Stimulated activated CD4-positive, alpha-beta T cell treated with anti-CD3 and anti-CD28 coated beads, Interleukin-15, amount 100 ng/mL, for 24 hours (primary cell): ENCODE measurements around the gene MRAP.
"Not testable (repeated sequence)": the region's sequence is repeated elsewhere in the genome, so short reads cannot be mapped to it uniquely, and the experiment has no call there.

ENCODE experiments used
- DNase-seq: peaks from one replicate; pipeline ENCODE4 v3.0.0-alpha.2; 2020

The MRAP gene

GRCh38 chr21:32298658-32299081 lies at the start of gene MRAP:
TSS of gene MRAP (plus strand) at chr21:32298855. CDS start at chr21:32298972, 117 bp downstream.
- no peak for DNase-seq

DNA sequence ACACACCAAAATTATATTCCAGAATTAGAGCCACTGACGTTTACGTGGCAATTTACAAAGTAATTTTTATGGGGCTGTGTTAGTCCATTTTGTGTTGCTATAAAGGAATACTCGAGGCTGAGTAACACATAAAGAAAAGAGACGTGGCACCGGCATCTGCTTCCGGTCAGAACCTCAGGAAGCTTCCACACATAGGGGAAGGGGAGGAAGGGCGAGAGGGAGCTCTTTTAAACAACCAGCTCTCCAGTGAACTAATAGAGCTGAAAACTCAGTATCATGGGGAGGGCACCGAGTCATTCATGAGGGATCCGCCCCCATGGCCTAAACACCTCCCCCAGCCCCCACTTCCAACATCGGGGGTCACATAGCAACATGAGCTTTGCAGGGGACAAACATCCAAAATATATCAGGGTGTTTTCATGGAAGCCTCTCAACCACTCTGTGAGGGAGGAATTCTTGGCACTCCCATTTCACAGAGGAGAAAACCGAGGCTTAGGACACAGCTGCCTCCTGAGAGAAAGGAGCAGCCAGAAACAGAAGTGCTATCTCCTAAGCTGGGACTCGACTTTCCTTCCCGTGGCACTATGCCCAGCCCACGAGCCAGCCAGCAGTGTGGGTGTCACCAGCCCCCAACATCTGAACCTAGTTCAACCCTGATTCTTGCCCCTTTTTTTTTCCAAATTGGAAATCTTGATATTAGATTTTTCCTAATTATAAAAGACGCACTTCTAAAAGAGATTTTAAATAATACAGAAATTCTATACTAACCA lies 49.0 kb upstream of the MRAP start:
- no peak for DNase-seq

- DNase-seq: no peak
These were observed 46.5 kb upstream of the MRAP start for GRCh38 chr21:32252136-32252535.

DNA sequence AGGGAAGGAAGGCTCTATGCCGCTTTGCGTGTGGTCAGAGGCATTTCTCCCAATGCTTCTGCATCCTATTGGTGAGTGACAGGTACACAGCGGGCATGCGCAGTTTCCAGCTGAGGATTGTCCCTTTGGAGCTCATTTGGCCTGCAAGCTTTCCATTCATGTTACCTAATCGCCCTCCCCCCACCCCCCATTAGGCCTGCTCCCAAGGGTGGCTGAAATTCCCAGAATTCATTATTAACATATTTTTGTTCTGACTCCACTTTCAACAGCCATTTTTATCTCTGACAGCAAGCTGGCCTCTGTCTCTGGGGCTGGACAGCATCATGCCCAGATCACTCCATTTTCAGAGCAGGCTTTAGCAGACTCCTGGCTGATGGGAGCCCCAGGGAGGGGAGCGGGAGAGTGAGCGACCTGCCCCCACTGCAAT lies 45.4 kb upstream of the MRAP start:
- DNase-seq: no peak

DNA sequence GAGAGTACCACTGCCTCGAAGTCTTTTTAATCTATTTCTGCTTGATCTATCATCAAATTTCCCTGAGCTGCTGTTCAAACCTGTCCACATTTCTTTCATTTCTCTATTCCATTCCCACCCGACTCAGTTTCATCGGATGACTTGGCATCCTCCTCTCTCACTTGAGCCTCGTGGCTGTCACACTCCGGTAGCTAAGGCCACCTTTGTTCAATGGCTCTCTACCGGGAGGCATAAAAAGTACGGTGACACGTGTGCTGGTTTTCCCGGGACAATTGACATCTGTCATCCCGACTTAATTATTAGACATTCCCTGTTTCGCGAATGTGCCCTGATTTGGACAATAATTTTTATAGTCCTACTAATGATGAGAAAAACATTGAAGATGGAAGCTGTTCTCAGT lies 42.4 kb upstream of the MRAP start:
- DNase-seq: no peak

DNA sequence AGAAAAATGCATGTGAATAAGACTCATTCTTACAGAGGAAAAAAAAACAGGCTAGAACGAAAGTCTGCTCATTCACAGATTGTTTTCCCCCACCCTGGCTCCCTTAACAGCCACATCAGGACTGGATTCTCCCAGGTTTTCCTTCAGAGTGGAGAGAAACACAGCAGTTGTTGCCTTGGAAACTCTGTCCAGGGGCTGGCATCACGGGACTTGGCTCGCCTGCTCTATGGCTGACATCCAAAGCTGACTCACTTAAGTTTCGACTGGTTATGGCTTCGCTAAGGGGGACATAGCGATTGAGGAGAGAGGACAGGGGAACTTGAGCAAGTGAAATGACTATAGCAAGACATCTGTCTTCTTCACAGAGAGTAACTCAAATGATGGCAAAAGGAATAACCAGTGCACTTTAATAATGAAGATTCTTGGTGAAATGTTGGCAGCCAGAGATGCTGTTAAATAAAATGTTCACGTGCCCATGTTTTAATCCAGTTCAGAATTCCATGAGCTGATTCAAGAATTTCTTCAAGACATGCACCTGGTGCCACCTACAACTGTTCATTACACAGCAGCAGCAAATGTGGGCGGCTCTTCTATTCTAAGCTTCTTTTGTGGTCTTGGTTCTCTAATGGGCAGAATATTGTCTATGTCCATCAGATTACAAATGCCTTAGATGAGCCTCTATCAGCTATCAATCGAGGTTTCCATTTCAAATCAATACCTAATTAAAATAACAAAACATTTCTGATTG lies 41.6 kb upstream of the MRAP start:
- no peak for DNase-seq

- peak; percentile 57 for DNase-seq
These were observed 40.5 kb upstream of the MRAP start for GRCh38 chr21:32257962-32258785.

- not testable (repeated sequence) for DNase-seq
These were observed 39.9 kb upstream of the MRAP start for GRCh38 chr21:32258786-32259048.

GRCh38 chr21:32260130-32260529 lies 38.5 kb upstream of the MRAP start:
- DNase-seq: no peak

- DNase-seq: no peak
These were observed 36.7 kb upstream of the MRAP start for GRCh38 chr21:32261929-32262328.

- DNase-seq: not testable (repeated sequence)
These were observed 33.3 kb upstream of the MRAP start for GRCh38 chr21:32265321-32265720.

- DNase-seq: no peak
These were observed 27.9 kb upstream of the MRAP start for GRCh38 chr21:32270748-32271147.

DNA sequence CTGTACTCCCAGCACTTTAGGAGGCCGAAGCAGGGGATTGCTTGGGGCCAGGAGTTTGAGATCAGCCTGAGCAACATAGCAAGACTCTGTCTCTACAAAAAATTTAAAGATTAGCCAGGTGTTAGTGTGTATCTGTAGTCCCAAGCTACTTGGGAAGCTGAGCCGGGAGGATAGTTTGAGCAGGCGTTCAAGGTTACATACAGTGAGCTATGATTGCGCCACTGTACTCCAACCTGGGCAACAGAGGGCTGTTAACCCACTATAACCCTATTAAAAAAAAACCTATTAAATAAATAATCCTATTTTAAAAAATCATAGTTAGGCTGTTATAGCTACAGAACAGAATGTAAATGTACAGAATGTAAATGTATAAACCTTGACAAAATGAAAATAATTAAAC lies 22.0 kb upstream of the MRAP start:
- no peak for DNase-seq

DNA sequence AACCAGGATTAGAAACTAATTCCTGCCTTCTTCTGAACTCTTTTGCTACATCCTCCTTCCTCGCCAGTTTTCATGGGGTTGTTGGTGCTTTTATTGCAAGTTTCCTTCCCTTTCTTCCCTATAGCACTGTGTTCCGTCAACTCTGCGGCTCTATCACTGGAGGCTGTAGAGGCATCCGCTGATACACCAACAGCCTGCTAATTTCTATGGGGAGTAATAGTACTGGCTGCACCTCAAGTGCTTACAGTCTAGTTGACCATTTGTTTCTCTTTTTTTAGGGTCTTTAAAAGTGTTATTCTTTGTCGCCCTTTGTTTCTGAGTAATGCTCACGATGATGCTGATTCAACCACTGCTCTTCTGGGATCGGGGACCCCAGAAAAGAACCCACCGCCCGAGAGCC lies 20.6 kb upstream of the MRAP start:
- no peak for DNase-seq

- DNase-seq: peak; percentile 98
These were observed 19.9 kb upstream of the MRAP start, which contains the start of gene MIS18A for GRCh38 chr21:32278518-32279376. TSS of gene MIS18A (minus strand) at chr21:32279049. CDS start at chr21:32279014, 35 bp downstream.

- no peak for DNase-seq
These were observed 19.3 kb upstream of the MRAP start for GRCh38 chr21:32279377-32279680.

- DNase-seq: no peak
These were observed 17.1 kb upstream of the MRAP start for GRCh38 chr21:32281531-32281930.

DNA sequence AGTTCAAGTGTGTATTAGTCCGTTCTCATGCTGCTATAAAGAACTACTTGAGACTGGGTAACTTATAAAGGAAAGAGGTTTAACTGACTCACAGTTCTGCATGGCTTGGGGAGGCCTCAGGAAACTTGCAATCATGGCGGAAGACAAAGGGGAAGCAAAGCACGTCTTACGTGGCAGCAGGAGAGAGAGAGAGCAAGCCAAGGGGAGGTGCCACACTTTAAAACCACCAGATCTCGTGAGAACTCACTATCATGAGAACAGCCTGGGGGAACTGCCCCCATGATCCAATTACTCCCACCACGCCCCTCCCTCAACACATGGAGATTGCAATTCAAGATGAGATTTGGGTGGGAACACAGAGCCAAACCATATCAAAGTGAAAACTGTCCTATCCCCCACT lies 15.7 kb upstream of the MRAP start:
- no peak for DNase-seq

DNA sequence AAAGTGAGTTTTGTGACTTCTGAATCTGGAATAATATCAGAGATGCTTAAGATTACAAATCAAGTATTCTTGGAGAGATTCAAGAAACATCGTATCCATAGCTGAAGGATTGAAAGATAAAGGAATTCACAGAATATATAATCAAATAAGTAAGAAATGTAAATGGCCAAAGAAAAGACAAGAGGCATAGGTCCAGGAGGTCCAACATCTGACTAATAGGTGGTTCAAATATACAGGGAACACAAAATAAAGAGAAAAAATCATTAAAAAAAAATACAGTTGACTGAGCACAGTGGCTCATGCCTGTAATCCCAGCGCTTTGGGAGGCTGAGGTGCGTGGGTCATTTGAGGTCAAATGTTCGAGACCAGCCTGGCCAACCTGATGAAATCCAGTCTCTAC lies 13.2 kb upstream of the MRAP start:
- DNase-seq: no peak

- DNase-seq: no peak
These were observed 1.2 kb upstream of the MRAP start for GRCh38 chr21:32297449-32297848.

DNA sequence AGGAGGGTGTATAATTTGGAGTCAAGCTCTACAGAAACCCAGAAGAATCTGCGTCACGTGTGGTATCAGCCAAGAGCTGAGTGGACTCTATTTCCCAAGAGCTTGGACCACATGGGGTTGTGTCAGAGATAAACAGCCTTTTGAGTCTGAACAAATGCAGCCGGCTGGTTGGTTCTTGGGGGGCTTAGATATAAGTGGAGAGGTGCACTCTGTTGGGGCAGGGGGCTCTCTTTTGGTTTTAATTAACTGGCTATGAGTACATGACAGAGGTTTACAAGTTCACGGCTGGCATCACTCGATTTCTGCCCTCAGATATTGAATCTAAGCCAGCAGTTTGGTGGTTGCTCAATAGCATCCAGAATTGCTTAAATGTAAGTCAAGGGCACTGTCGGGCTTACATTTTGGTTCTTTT lies 501 bp upstream of the MRAP start:
- DNase-seq: no peak

DNA sequence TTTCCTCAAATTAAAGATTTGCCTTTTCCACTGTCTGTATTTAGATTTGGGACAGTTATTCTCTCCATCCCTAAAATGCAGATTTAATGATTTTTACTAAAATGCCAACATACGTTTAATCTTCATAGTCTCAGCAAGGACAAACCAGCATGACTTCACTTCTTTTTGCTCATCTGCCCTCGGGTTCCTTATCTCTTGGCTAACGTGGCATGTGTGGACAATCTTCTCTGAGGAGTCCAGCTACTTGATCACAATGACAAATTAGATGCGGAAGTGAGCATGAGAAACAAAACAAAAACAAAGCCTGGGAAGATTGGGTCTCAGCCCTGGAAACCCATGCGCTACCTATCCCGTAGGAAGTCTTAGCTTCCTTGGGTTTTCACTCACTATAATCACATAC lies 1.0 kb downstream of the MRAP start:
- DNase-seq: no peak
